Measurements from ENCODE around the gene CMIP.

DNA sequence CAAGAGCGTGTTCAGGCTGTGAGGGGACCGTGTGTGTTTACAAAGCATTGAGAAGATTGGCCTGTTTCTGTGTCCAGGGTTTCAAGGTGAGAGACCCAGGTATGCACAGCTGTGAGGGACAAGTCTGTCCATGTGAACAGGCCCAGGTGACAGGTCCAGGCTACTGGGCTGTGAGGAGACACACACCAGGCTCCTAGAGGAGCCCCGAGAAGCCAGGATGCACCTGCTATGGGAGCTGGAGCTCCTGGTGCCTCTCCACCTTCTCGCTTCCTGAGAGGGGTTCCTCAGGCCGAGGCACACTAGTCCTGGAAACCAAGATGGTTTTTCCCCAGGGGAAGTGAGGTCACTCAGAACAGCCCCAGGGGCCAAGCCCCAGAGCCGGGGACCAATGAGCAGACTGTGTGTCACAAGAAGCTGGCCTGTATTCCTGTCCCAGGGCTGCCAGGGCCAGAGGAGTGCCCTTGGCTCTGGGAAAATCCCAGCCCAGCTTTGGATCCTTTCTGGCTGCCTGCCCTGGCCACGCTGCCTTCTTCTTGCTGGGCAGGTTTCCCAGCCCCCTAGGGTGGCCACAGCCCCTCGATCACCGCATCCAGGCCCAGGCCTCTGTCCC, 181.0 kb downstream of the CMIP start:
- TF ChIP-seq EZH2 (IDR thresholded peaks at IDR 0.05), result no peak
- TF ChIP-seq, protein P1, sequence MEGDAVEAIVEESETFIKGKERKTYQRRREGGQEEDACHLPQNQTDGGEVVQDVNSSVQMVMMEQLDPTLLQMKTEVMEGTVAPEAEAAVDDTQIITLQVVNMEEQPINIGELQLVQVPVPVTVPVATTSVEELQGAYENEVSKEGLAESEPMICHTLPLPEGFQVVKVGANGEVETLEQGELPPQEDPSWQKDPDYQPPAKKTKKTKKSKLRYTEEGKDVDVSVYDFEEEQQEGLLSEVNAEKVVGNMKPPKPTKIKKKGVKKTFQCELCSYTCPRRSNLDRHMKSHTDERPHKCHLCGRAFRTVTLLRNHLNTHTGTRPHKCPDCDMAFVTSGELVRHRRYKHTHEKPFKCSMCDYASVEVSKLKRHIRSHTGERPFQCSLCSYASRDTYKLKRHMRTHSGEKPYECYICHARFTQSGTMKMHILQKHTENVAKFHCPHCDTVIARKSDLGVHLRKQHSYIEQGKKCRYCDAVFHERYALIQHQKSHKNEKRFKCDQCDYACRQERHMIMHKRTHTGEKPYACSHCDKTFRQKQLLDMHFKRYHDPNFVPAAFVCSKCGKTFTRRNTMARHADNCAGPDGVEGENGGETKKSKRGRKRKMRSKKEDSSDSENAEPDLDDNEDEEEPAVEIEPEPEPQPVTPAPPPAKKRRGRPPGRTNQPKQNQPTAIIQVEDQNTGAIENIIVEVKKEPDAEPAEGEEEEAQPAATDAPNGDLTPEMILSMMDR (IDR thresholded peaks at IDR 0.05), result no peak
- no peak for TF ChIP-seq EZH2phosphoT487 (IDR thresholded peaks at IDR 0.05)

Measured in neural progenitor cell (in vitro differentiated cells).